IPS-NIHi11 (cell line): ENCODE measurements around the gene STX16.
"Not testable (repeated sequence)": the region's sequence is repeated elsewhere in the genome, so short reads cannot be mapped to it uniquely, and the experiment has no call there.

Source experiments
- DNase-seq: peaks from one replicate; pipeline ENCODE4 v3.0.0; 2012; ENCODE audit warnings: mixed read lengths, low spot score

Gene STX16

DNA sequence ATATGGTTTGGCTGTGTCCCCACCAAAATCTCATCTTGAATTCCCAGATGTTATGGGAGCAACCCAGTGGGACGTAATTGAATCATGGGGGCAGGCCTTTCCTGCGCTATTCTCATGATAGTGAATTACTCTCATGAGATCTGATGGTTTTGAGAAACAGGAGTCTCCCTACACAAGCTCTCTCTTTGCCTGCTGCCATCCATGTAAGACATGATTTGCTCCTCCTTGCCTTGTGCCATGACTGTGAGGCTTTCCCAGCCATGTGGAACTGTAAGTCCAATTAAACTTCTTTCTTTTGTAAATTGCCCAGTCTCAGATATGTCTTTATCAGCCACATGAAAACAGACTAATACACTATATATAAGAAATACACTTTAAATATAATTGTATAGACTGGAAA, 75.1 kb downstream of the STX16 start:
- DNase-seq: not testable (repeated sequence)
